HG02884 (cell line): ENCODE data around the gene DSC1.

Source experiments
- ATAC-seq: cut with Tn5 transposase; IDR thresholded peaks from one replicate; pipeline ENCODE4 v1.9.1; 2021; ENCODE audit warnings: mild to moderate bottlenecking, moderate library complexity; ENCODE audit not compliant: unreplicated experiment

The DSC1 gene

GRCh38 chr18:31112804-31113203 is 49.9 kb downstream of the DSC1 start:
- no peak for ATAC-seq

- ATAC-seq = no peak
Measured at GRCh38 chr18:31105733-31106132, 56.9 kb downstream of the DSC1 start.

GRCh38 chr18:31104444-31104843 is 58.2 kb downstream of the DSC1 start:
- no peak for ATAC-seq

DNA sequence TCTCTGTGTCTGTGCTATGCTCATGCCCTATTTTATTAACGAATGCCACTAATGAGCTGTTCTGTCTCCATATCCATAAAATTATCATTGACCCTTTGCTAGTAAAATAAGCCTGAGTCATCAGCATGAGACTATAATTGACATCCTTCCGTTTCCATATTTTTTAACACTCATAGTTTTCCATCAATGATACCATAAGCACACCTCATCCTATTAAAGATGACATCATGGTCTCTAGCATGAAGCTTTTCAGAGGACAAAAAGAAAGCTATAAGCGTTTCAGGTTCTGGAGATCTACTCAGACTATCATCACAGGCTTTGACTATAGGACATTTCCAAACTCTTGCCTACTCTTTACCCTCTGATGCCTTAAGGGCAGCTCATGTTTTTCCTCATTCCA is 59.2 kb downstream of the DSC1 start:
- ATAC-seq = no peak

- no peak for ATAC-seq
Measured at GRCh38 chr18:31102941-31103340, 59.7 kb downstream of the DSC1 start.

- no peak for ATAC-seq
Measured at GRCh38 chr18:31102025-31102684, 60.5 kb downstream of the DSC1 start, which contains the start of gene DSC2. Gene DSC2, minus strand, starts transcription at chr18:31102421. Its CDS starts 450 bp downstream, at chr18:31101971.

DNA sequence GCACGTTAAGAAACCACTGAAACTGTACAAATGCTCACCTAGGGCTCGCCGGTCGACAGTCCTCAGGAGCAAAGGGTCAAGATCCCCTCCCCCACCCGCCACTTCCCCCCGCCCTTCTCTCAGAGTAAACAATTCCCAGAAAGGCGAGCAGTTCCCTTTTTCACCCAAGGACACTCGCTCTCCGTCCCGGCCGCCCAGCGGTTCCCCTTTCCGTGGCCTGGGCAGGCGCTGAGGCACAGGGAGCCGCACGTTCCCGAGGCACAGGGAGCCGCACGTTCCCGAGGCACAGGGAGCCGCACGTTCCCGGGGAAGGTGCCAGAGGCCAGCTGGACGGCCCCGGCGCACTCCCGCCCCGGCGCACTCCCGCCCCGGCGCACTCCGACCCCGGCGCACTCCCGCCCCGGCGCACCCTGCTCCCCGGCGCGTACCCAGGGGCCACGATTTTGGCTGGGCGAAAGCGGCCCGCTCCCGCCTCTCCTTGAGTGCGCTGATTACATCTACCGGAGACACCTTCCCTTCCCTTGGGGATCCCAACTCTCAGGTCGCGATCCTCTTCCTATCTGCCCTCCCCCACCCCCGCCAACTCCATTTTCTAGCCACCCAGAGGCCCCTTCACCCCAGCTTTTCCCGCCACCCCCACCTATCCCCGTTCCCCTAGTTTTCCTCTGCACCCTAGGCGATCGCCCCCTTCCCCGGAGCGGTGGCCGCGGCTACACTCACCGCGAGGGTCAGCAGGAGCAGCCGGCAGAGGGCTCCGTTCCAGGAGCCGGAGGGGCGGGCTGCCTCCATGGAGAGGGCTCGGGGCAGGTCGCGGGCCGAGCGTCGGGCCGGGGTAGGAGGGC is 61.3 kb downstream of the DSC1 start:
- ATAC-seq = no peak

DNA sequence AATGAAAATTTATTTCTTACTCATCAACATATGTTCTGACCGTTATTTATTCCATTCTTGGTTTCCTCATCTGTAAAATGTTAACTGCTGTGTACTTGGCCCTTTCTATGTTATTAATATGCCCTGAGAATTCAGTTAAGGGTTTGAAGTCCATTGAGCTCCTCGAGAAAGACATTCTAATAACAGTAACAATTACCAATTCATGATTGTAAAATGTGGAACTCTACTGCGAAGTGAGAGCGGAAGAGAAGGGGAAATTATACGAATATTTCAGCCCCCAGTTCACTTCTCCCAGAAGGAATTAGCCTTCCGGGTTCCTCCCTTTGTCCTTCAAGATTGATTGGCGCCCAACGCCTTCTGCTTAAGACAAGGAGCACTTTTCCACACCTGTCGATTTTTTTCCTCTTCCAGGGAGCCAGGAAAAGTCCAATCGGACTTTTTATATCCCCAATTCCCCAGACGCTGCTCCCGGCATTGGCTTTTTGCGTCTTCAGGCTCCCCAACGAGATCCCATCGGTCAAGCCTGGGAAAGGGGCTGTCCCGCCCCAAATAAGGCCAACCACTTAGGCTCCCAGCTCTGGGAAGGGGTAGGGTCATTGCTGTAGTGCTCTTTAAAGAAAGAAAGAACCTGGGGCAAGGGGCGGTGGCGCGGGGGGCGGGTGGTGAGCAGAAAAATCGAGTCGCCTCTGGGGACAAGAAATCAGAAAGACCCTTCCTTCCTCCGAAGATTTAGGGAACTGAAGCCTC is 62.0 kb downstream of the DSC1 start:
- no peak for ATAC-seq

GRCh38 chr18:31099450-31100230 is 63.0 kb downstream of the DSC1 start:
- ATAC-seq = no peak

DNA sequence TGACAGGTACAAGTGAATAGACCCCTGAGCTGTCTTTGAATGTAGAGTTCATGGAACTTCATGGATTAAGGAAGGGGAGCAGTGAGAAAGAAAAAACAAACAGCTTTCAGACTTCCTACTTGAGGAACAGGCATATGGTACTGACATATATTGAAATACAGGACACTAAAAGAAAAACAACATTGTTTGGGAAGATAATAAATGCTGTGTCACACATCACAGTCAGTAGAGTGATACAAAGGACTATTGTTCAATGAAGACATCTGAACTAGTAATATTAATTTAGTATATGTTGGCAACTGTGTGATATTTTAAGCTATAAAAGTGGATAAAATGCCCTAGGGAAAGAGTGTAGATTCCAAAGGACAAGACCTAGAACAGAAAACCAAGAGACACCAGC is 63.8 kb downstream of the DSC1 start:
- no peak for ATAC-seq

- no peak for ATAC-seq
Measured at GRCh38 chr18:31097666-31098065, 65.0 kb downstream of the DSC1 start.

- no peak for ATAC-seq
Measured at GRCh38 chr18:31093880-31094279, 68.8 kb downstream of the DSC1 start.

DNA sequence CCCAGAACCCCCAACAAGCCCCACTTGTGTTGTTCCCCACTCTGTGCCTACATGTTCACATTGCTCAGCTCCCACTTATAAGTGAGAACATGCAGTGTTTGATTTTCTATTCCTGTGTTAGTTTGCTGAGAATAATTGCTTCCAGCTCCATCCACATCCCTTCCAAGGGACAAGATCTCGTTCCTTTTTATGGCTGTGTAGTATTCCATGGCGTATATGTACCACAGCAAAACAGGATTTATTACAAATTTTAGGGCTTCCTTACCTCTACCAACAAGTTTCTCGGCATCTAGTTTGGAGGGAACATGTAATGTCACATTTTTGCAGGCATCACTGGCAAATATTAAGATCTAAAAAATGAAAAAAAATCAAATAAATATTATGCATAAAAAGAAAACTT is 69.4 kb downstream of the DSC1 start:
- ATAC-seq = no peak

DNA sequence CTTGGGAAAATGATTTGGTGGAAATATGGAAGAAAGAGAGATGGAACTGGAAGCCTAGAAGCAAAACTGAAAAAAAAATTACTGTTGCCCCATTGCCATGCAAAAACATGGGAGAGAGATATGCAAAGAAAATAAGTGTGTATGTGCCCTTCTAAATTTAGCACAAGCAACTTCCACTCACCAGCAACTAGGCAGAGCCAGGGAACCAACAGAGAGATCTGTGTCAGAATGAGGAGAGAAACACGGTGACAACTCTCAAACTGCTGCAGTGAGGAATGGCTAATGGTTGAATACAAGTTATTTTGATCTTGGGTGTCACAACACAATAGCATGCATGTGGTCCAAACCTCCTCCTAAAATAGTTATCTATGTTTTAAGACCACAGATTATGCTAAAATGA is 71.3 kb downstream of the DSC1 start:
- no peak for ATAC-seq

- no peak for ATAC-seq
Measured at GRCh38 chr18:31088532-31088931, 74.1 kb downstream of the DSC1 start.

GRCh38 chr18:31079973-31080372 is 82.7 kb downstream of the DSC1 start:
- ATAC-seq = no peak
